Loucy (cell line): ENCODE data around the gene DPRX.

Experiments
- H2AFZ ChIP-seq: fragments of 200-600 bp; sonication (generic); 2 replicates; pipeline ENCODE4 v1.6.0; 2016; ENCODE audit warnings: antibody characterized with exemption, mild to moderate bottlenecking, low read length, moderate library complexity
- H3F3A ChIP-seq: fragments of 200-600 bp; 2 replicates; pipeline ENCODE4 v1.6.0; 2016; ENCODE audit warnings: antibody characterized with exemption, low read depth, mild to moderate bottlenecking
- H3K27me3 ChIP-seq: fragments of 200-600 bp; sonication (generic); 2 replicates; pipeline ENCODE4 v1.6.1; 2014; ENCODE audit warnings: low read length, mild to moderate bottlenecking; ENCODE audit not compliant: insufficient read depth, poor library complexity, severe bottlenecking
- H3K36me3 ChIP-seq: fragments of 200-600 bp; sonication (generic); 2 replicates; pipeline ENCODE4 v1.6.1; 2016; ENCODE audit warnings: low read length; ENCODE audit not compliant: insufficient read depth
- H3K4me1 ChIP-seq: fragments of 200-600 bp; sonication (generic); 2 replicates; pipeline ENCODE4 v1.5.1; 2014; ENCODE audit warnings: low read length, mild to moderate bottlenecking; ENCODE audit not compliant: insufficient read depth, poor library complexity, severe bottlenecking
- H3K4me2 ChIP-seq: fragments of 200-600 bp; sonication (generic); 2 replicates; pipeline ENCODE4 v1.6.0; 2014; ENCODE audit warnings: antibody characterized with exemption, low read length, low read depth, mild to moderate bottlenecking; ENCODE audit not compliant: poor library complexity, severe bottlenecking
- H3K4me3 ChIP-seq: fragments of 200-600 bp; sonication (generic); 2 replicates; pipeline ENCODE4 v1.5.1; 2014; ENCODE audit warnings: low read length, mild to moderate bottlenecking, mixed read lengths; ENCODE audit not compliant: poor library complexity, severe bottlenecking
- H3K79me2 ChIP-seq: fragments of 200-600 bp; sonication (generic); 2 replicates; pipeline ENCODE4 v1.6.1; 2014; ENCODE audit warnings: low read length; ENCODE audit not compliant: insufficient read depth
- H3K9ac ChIP-seq: fragments of 200-600 bp; sonication (generic); 2 replicates; pipeline ENCODE4 v1.6.0; 2014; ENCODE audit warnings: mild to moderate bottlenecking, low read depth, low read length, moderate library complexity; ENCODE audit not compliant: poor library complexity, severe bottlenecking
- H3K9me2 ChIP-seq: fragments of 200-600 bp; sonication (generic); replicated peaks from 2 replicates; pipeline ENCODE4 v1.6.1; 2016; ENCODE audit warnings: low read depth, low read length, mixed read lengths
- H3K9me3 ChIP-seq: fragments of 200-600 bp; sonication (generic); 2 replicates; pipeline ENCODE4 v1.6.1; 2014; ENCODE audit warnings: mild to moderate bottlenecking, antibody characterized with exemption, low read length, low read depth; ENCODE audit not compliant: insufficient read depth
- H4K20me1 ChIP-seq: fragments of 200-600 bp; sonication (generic); 2 replicates; pipeline ENCODE4 v1.6.0; 2014; ENCODE audit warnings: antibody characterized with exemption, low read length, mild to moderate bottlenecking; ENCODE audit not compliant: insufficient read depth, poor library complexity, severe bottlenecking
- EZH2phosphoT487 ChIP-seq: fragments of 200-600 bp; IDR thresholded peaks from 2 replicates; pipeline ENCODE4 v1.6.1; 2018; ENCODE audit warnings: antibody characterized with exemption, mild to moderate bottlenecking, moderate library complexity, borderline replicate concordance
- TF ChIP-seq, protein P1 (sequence below): fragments of 200-600 bp; sonication (generic); conservative IDR thresholded peaks from 2 replicates; pipeline ENCODE4 v1.5.1; 2014; ENCODE audit warnings: mild to moderate bottlenecking, antibody characterized with exemption, low read length

The DPRX gene

DNA sequence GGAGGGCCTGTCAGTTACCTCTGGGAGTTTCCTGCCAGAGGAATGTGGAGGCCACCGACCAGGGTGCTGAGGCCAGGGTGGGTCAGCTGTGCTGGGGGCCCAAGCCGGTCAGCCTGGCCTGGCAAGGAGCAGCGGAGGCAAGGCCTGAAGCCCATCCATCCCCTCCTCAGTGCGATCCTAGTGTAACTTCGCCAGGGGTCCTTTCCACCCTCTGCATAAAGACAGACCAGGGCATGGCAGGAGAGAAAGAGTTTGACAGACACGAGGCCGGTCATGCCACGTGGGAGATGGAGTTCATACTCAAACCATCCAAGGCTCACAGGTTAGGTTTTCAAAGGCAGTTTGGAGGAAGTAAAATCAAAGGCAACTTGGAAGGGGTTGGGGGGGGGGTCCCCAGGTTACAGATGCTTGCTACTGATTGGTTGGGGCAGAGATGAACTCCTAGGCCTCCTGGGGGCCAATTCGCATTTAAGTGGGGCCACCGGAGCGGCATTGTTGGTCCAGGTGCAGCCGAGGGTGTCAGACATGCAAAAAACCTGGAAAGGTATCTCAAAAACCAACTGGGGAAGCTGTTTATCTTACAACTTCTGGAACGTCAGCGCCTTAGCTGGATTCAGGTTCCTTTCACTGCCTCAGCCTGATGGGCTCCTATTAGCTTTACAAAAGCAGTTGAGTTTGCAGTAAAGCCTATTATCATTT is 36.8 kb upstream of the DPRX start:
- Histone ChIP-seq H3K79me2 (no peaks in the 10 kb centered on the region), H3K9me3 (no peaks in the 10 kb centered on the region; the same call in 1 of the 2 replicates), H3K36me3 (no peaks in the 10 kb centered on the region), H3K4me1 (no peaks in the 10 kb centered on the region), H4K20me1 (no peaks in the 10 kb centered on the region), H3K27me3 (no peaks in the 10 kb centered on the region), H3F3A (no peaks in the 10 kb centered on the region), H2AFZ (no peak overlapping the region), H3K9me2 (no peaks in the 10 kb centered on the region), H3K9ac (no peak overlapping the region), H3K4me3 (no peak overlapping the region), H3K4me2 (no peak overlapping the region)
- TF ChIP-seq, protein P1, sequence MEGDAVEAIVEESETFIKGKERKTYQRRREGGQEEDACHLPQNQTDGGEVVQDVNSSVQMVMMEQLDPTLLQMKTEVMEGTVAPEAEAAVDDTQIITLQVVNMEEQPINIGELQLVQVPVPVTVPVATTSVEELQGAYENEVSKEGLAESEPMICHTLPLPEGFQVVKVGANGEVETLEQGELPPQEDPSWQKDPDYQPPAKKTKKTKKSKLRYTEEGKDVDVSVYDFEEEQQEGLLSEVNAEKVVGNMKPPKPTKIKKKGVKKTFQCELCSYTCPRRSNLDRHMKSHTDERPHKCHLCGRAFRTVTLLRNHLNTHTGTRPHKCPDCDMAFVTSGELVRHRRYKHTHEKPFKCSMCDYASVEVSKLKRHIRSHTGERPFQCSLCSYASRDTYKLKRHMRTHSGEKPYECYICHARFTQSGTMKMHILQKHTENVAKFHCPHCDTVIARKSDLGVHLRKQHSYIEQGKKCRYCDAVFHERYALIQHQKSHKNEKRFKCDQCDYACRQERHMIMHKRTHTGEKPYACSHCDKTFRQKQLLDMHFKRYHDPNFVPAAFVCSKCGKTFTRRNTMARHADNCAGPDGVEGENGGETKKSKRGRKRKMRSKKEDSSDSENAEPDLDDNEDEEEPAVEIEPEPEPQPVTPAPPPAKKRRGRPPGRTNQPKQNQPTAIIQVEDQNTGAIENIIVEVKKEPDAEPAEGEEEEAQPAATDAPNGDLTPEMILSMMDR = no peak
- no peak for TF ChIP-seq EZH2phosphoT487

DNA sequence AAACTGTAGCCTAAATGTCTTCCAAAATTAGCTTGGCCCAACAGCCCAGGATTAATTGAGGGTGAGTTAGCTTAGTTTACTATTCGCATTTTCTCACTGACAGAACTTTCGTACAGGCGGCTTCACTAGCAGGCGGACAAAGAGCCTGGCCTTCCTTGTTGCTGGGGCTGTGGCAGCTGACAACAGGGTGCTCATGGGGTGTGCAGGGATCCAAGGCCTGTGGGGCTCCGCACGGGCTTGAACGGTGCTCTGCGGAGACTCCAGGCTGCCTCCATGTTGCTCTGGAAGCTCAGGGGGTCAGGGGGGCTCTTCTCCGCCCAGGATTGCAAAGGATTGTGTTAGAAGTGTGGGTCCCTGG is 36.3 kb upstream of the DPRX start:
- TF ChIP-seq, protein P1 = no peak
- no peak for TF ChIP-seq EZH2phosphoT487
- H3F3A ChIP-seq = no peaks in the 10 kb centered on the region
- H3K9ac ChIP-seq = no peak overlapping the region
- no peaks in the 10 kb centered on the region for H4K20me1 ChIP-seq
- H3K4me3 ChIP-seq = no peak overlapping the region
- H3K4me2 ChIP-seq = no peak overlapping the region
- H3K9me2 ChIP-seq = no peaks in the 10 kb centered on the region
- no peaks in the 10 kb centered on the region for H3K27me3 ChIP-seq
- H3K79me2 ChIP-seq = no peaks in the 10 kb centered on the region
- H3K4me1 ChIP-seq = no peaks in the 10 kb centered on the region
- H3K36me3 ChIP-seq = no peaks in the 10 kb centered on the region
- no peak overlapping the region for H2AFZ ChIP-seq
- H3K9me3 ChIP-seq = no peaks in the 10 kb centered on the region; the same call in 1 of the 2 replicates

DNA sequence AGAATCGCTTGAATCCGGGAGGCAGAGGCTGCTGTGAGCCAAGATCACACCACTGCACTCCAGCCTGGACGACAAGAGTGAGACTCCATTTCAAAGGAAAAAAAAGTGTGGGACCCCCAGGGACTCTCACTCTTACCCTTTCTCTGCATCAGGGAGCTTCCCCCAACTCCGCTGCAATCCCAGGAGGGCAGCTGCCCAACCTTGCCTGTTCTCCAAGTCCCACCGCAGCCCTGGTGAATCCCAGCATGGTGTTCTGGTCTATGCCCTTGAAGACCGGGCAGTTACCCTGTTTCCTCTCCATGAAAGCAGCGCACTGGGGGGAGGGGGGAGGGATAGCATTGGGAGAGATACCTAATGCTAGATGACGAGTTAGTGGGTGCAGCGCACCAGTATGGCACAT is 35.7 kb upstream of the DPRX start:
- H4K20me1 ChIP-seq = no peaks in the 10 kb centered on the region
- TF ChIP-seq, protein P1 = no peak
- no peak for TF ChIP-seq EZH2phosphoT487
- no peaks in the 10 kb centered on the region for H3K4me1 ChIP-seq
- H3F3A ChIP-seq = no peaks in the 10 kb centered on the region
- no peaks in the 10 kb centered on the region for H3K27me3 ChIP-seq
- H3K9me3 ChIP-seq = no peaks in the 10 kb centered on the region; the same call in 1 of the 2 replicates
- H3K4me2 ChIP-seq = no peak overlapping the region
- no peak overlapping the region for H3K4me3 ChIP-seq
- H2AFZ ChIP-seq = no peak overlapping the region
- H3K36me3 ChIP-seq = no peaks in the 10 kb centered on the region
- no peaks in the 10 kb centered on the region for H3K9me2 ChIP-seq
- no peaks in the 10 kb centered on the region for H3K79me2 ChIP-seq
- no peak overlapping the region for H3K9ac ChIP-seq
